Posterior cingulate gyrus (tissue), 11 donors: ENCODE results near the gene PNMA6E.
"Not testable (repeated sequence)": the region's sequence is repeated elsewhere in the genome, so short reads cannot be mapped to it uniquely, and the experiment has no call there.

ENCODE experiments used
- DNase-seq, 10 donors: peaks; one replicate each; pipeline versions ENCODE4 v3.0.0 to v3.0.0-alpha.2; 2020 to 2021; ENCODE audit warnings: mixed read lengths in 3 of 10
- intact Hi-C: fragments of 100-400 bp; cut with DNase I; formaldehyde crosslinking; loops from one replicate; pipeline ENCODE4 v1.15.1; 2023

PNMA6E gene

DNA sequence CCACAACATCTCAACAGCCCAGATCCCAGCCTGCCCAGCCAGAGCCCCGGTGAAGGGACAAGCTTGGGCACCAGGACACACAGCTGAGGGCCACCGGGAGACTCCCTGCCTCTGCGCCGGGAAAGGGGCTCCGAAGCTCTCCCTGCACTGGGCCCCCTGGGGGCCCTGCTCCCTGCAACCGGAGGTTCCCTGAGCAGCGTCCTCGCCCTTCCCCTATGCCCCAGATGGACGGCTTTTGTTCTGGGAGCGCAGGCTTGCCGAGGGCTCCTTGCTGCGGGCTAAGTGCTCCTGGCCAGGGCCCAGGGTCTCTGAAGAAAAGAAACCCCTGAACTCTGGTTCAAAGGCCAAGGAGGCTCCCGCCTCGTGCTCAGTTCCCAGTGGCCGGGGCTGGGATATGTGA is 9.2 kb upstream of the PNMA6E start:
- intact Hi-C loops = no loop called here
- peak in 2 of 10 donors; percentile 27 to 43 for DNase-seq

DNA sequence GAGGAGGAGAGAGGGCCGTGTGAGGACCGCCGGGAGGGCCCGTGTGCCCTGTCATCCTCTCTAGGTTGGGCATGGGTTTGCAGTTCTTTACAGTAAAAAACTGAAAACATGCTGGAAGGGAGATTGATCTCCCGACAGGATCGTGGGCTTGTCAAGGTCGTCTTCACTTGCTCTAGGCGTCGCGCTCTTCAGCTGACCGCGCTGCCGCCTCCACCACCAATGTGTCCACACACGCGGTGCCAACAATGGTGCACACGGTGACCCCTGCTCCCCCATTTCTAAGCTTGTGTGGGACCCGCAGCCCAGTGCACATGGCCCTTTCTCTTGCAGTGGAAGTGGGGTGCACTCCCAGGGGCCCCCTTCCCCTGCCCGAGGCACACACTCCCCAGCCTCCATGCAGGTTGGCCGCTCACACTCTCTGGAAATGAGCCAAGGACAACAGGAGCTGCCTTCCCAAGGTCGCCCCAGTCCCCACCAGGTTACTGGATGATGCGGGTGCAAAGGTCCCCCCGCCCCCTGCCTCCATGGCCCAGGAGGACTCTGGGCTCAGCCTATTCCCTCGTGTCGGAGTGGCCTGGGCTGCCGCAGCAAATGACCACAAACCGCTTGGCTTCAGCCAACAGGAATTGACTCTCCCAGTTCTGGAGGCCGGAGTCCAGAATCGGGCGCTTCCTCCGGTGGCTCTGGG is 8.4 kb upstream of the PNMA6E start:
- intact Hi-C loops = no loop called here
- peak in 2 of 10 donors; percentile 40 to 76 for DNase-seq

DNA sequence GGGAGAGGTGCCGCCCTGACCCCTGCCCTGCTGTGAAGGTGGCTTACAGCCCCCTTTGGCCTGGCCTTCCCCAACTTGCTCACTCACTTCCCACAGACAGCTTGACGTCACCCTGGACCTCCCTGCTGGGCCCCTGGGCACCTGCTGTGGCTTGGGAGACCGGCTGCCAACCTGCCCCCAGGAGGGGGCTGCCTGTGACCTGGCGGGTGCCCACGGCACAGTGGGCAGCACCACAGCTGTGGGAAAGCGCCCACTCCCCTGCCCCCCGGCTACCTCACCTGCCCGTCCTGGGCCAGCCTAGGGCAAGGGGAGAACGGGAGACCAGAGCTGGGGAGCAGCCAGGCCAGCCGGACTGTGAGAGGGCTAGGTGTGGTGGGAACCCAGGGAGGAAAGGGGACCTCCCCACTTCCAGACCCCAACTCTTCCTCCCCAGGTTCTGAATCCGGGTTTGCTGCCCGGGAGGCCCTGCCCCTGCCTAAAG is 7.8 kb upstream of the PNMA6E start:
- DNase-seq = peak in 1 of 10 donors; percentile 83
- intact Hi-C loops = no loop called here

DNA sequence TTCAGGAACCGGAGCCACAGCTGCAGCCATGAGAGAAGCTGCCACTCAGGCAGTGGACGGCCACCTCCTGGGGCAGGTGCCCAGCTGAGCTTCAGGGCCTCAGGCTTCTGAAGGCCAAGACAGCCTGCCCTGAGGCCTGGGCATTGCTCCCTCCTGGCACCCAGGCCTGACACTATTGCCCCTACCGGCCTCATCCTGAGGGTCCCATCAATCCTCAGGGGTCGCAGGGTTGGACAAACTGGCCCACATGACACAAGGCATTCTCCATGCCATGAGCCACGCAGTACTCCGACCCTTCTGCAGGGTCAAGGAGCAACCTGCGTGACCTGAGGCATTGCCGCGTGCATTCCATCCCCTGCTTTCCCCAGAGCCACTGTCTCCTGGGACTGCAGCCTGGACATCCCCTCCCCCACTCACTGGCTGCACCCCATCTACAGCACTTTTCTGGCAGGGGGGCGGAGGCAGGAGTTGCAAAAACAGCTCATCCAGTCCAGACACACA is 7.1 kb upstream of the PNMA6E start:
- intact Hi-C loops = no loop called here
- DNase-seq = peak in 2 of 10 donors; percentile 21 to 46

DNA sequence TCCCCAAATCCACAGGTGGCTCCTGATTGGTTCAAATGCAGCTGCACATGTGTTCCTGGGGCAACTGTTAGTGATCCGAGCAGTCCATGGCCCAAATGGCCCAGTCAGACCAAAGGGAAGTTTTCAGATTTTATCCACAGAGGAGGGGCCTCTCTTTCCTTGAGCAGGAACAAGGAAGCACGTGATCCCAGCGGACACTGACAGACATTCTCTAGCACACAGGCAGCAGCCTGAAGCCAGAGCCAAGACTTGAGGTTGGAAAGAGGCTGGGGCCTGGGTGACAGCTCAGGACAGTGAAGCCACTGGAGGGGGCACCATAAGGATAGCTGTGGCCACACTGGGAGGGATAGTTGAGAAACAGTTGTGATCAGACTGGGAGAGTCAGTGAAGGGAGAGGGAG is 6.6 kb upstream of the PNMA6E start:
- peak in 1 of 10 donors; percentile 38 for DNase-seq
- intact Hi-C loops = no loop called here

DNA sequence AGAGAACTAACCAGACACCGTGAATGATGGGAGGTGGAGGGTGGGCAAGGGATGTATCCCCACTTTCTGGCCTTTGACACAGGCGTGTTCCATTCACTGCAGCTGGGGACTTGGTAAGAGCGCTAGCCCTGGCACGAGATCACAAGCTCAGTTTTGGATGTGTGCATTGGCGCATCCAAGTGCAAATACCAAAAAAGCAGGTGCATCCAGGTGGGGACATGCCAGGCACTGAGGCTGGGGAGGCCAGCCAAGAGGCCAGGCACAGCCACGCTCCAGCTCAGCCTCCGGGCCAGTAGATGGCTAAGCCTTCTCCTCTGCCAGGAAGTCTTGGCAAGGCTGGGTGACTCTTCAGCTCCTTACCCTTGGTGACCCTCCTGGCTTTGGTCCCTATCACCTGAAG is 5.8 kb upstream of the PNMA6E start:
- DNase-seq = peak in 1 of 10 donors; percentile 49
- intact Hi-C loops = no loop called here

DNA sequence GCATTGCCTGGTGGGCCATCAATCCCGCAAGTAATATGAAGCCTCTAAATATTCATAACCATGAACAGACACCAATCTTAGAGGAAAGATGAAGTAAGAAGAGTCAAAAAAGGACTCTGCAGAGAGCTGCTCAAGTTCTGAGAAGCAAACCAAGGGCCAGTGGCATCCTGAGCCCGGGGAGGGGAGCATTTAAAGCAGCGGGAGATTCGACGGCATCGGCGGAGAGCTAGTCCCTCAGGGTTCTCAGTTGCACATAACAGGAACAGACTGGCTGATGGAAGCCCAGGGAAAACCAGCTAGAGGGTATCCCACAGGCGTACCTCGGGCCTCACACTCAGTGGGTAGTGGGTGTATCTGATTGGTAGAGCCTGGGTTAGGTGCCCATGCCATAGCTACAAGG is 4.9 kb upstream of the PNMA6E start:
- intact Hi-C loops = no loop called here
- peak in 2 of 10 donors; percentile 35 to 48 for DNase-seq

DNA sequence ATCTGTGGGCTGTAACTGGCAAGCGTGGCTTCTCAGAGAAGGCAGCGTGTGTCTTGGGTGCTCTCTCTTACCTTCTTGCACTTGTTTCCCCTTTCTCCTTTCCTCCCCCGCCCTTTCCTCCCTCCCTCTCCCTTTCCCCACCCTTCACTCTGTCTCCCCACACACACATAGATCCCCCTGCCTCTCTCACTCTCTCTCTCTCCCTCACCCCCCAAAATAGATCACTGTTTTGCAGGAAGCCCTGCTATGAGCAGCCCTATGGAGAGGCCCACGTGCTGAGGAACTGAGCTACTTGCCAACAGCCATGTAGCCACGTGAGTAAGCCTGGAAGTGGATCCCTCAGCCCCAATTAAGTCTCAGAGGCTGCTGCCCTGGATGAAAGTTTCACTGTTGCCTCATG is 4.3 kb upstream of the PNMA6E start:
- DNase-seq = peak in 2 of 10 donors; percentile 27 to 32
- intact Hi-C loops = no loop called here

DNA sequence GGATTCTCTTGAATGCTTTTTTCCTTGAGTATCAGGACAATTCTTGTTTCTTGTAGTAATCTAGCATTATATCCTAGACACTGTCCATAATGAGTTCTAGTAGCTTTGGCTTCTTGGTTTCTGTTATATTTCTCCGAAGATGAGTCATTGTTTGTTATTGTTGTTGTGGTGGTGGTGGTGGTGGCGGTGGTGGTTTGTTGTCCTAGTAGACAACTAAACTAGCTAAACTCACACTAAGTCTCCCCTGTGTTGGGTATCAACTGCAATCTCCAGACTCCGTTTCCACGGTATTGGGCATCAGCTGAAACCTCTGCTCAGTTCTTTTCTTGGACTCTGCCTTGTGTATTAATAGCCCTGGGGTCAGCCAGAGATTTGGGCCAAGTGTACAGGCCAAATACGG is 3.2 kb upstream of the PNMA6E start:
- intact Hi-C loops, DNase-seq: not testable (repeated sequence)

DNA sequence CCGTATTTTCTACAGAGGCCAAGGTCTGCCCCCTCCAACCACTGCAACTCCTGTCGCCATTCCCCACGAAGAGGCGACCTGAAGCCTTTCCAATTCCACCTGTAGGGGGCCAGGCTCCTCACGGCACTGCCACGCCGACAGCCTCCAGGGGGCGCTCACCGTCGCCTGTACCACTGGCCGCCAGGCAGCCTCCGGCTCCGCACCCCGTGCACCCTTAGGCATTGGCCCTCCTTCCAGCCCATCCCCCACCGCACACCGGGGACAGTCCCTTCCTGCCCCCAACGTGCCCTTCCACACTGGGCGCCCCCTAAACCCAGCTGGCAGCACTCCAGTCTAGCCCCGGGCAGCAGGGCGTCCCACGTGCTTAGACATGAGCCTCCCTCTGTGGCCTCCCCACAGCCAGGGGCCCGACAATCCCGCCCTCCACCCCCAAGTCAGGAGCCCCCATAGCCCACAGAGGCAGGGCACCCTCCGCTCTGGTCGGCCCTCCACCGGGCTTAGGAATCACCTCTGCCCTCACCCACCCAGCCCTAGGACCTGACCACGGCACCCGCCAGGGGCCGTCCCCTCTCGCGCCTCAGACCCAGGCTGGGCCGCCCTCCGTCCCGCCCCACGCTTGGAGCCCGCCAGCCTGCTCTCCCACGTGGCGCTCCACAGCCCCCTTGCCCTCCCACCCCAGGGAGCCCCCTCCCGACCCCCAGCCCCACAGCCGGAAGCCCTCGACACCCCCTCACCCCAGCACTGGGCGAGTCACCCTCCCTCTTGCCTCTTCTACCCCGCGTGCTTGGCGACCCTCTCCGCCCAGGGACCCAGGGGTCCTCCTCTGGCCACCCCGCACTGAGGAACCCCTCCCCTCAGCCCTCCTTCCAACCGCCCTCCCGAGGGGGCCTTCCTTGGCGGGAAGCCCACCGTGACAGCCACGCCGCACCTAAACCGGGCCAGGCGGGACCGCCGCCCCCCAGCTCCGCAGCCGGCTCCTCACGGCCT is 711 bp downstream of the PNMA6E start:
- DNase-seq = peak in 4 of 10 donors; percentile 16 to 81 (median 74)
- intact Hi-C loops = no loop called here

DNA sequence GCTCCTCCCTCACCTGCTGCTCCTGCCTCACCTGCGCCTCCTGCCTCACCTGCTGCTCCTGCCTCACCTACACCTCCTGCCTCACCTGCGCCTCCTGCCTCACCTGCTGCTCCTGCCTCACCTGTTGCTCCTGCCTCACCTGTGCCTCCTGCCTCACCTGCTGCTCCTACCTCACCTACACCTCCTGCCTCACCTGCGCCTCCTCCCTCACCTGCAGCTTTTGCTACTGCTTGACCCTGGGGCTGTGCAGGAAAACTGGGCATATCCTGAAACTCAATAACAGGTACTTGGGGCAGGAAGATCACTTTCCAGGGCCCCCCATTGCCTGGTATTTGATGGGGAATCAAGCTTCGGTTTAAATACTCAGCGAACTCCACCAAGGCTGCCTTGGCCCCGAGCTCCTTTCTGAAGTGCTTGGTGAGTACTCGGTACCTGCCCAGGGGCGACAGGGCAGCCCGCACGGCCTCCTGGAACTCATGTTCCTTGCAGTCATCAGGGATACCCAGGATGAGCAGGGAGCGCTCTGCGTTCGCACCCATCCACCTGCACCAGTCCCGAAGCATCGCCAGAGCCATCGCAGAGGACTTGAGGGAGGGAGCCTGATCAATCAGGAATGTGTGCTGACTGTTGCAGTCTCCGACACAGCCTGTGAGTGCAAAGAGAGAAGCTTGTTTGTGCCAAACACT is 2.7 kb downstream of the PNMA6E start:
- intact Hi-C loops = no loop called here
- DNase-seq = peak in 2 of 10 donors; percentile 39 to 67

DNA sequence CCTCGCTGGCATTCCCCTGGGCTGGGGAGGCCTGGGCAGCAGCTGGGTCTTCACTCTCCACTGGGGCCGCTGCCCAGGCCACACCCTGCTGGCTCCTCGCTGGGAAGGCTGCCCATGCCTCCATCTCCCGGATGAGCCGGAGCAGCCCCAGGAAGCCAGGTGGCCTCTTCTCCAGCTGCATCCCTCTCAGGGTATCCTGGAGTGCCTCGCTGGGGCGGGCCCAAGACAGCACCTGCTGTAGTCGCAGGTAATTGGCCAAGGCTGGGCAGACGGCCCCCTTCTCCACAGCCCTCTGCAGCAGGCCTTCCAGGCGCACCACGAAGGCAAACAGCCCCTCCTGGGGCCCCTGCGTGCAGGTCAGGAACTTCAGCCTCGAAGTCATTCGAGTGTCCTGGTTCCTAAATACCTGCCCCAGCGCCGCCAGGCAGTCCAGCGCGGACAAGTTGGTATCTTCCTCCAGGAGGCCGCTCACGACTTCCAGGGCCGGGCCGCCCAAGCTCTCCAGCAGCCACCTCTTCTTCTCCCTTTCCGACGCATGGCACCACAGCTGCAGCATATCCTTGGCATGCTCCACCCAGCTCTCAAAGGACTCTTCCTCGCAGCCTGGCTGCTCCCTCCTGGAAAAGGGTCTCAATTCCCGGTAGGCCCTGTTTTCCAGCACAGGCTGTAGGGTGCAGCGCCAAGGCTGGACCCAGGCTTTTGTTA is 3.7 kb downstream of the PNMA6E start:
- intact Hi-C loops = no loop called here

DNA sequence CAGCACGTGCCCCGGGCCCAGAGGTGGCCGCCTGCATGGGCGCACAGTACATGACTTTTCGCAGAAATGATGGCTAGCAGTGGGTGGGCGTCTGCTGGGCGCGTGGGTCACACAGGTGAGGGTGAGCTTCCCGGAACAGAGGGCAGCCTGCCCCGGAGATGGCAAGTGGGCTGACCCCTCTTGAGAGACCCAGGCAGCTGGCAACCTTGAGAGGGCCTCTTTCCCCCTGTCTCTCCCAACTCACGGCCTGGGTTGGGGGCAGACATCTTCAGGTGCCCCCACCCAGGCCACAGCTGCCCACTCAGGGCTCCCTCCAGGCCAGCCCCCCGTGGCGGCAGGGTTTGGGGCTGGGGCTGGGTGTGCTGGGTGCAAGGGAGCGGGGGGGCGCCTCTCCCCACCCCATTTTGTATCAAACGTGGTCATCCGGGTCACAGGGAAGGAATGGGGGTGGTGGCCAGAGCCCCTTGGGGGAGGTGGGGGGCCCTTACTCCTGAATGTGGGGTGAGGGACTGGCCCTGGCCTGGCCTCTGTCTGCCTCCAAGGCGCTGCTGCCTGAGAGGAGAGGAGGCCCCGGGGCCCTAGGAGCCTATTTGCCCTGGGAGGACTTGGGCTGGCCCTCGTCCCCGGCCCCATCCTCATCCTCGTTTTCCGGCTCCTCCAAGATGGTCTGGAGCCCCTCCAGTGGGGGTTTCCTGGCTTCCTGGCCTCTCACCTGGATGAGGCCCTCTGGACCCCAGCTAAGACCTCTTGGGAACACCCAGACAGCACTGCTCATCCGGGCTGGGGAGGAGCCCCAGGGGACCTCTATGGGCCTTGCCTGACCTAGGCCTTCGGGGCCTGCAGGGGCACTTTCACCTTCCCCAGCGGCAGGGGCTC is 4.6 kb downstream of the PNMA6E start:
- intact Hi-C loops = no loop called here
- DNase-seq = peak in 1 of 10 donors; percentile 85

More for the DNA sequence above, 3.7 kb downstream of the PNMA6E start:
- peak in 1 of 10 donors; percentile 74 for DNase-seq

DNA sequence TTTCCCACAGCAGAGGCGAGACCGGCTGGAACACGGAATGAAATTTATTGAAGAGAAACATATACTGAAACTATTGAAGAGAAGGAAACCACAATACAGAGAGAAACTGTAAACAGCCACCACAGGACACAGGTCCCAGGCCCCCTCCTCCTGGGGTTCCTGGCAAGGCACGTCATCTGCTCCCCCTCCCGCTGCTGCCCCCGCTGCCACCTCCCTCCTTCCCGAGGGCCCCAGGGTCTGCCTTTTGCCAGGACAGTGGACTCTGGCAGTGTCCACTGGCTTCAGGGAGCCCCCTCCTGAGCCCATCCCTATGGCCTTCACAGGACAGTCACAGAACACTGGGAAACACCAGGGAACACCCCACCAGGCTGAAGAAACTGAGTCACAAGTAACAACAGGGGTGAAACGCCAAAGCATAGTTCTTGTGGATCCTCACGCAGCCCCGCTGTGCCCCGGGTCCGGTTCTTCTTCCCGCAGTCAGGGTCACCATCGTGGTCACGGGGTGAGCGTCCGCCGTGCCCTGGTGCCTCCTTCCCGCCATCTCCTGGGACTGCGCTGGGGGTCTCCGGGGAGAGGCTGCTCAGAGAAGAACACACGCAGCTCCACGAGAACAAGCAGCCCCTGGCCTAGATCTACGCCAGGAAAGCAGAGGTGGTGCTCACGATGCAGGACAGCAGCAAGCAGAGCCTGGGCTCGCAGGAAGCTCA is 5.4 kb downstream of the PNMA6E start:
- intact Hi-C loops = no loop called here
- DNase-seq = peak in 1 of 10 donors; percentile 35

DNA sequence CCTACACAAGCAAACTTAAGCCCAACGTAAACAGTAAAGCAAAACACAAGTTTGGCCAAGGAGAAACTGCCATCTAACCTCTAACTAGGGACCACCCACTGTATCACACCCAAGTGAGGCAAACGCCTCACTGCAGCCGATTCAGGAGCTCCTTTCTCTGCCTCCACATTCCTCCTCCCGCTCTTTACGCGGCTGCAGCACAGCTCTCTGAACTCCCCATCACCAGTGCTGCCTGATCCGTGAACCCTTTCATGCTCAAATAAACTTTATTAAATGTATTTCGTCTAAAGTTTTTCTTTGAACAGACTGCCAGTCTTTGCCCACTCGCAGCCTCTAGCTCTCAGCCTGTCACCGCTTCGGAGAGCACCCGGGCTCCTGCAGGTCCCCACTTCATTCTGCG is 6.5 kb downstream of the PNMA6E start:
- intact Hi-C loops = no loop called here
- DNase-seq = peak in 1 of 10 donors; percentile 63

DNA sequence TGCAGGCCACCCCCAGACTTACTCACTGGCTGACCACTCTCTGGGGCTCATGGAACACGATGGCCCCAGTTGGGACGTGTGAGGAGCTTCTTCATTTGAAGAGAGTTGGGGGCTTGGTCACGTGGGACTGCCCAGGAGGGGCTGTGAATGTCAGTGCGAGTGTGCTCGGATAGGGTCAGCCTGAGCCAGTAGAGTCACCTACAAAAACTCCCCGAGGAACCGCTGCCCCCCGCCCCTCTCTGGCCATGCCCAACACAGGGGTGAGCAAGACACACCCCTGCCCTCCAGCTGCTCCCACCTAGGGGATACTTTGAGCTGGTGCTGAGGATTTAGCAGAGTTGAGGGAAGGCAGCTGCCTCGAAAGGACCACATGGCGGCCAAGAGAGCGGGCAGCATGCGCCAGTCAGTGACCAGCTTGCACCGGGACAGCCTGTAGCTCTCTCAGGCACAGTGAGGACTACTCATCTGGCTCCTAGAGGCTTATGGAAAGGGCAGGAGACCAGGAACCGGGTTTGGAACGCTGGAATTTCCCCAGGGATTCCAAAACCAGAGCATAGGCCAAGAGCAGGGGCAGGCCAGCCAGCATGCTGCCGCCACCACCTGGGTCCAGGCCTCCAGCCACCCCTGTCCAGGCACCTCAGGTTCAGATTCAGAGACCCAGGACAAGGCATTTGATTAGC is 8.4 kb downstream of the PNMA6E start:
- intact Hi-C loops = no loop called here
- peak in 1 of 10 donors; percentile 70 for DNase-seq

DNA sequence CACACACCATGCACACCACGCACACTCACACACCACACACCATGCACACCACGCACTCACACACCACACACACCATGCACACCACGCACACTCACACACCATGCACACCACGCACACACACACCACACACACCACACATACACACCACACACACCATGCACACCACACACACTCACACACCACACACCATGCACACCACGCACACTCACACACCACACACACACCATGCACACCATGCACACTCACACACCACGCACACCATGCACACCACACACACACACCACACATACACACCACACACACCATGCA is 11.7 kb downstream of the PNMA6E start:
- DNase-seq, intact Hi-C loops: not testable (repeated sequence)
